Neural cell (in vitro differentiated cells): ENCODE data around the gene MORC3. TPM values are rescaled to one million over a fixed set of nuclear protein-coding genes. Genes with fewer than 3 reads are reported as not detected.

Source experiments
- H2AFZ ChIP-seq: fragments of 200-600, 300-800 bp; sonication (generic), shearing (Covaris generic); 2 replicates; pipeline ENCODE4 v1.6.0; 2014; ENCODE audit warnings: low read depth, mild to moderate bottlenecking, antibody characterized with exemption, low read length, moderate library complexity
- H3F3A ChIP-seq: fragments of 200-600 bp; shearing (Covaris generic); 2 replicates; pipeline ENCODE4 v1.6.1; 2016; ENCODE audit warnings: mild to moderate bottlenecking, moderate library complexity, mixed read lengths, antibody characterized with exemption, low read length; ENCODE audit not compliant: insufficient read depth, poor library complexity, severe bottlenecking
- H3K27ac ChIP-seq: fragments of 200-600, 300-800 bp; sonication (generic), shearing (Covaris generic); 2 replicates; pipeline ENCODE4 v1.5.1; 2014; ENCODE audit warnings: mild to moderate bottlenecking, low read length, moderate library complexity
- H3K27me3 ChIP-seq: fragments of 300-800, 200-600 bp; sonication (generic), shearing (Covaris generic); 2 replicates; pipeline ENCODE4 v1.6.0; 2014; ENCODE audit warnings: mild to moderate bottlenecking, low read depth, low read length, moderate library complexity; ENCODE audit not compliant: insufficient read depth
- H3K36me3 ChIP-seq: fragments of 300-800, 200-600 bp; sonication (generic), shearing (Covaris generic); 2 replicates; pipeline ENCODE4 v1.5.1; 2014; ENCODE audit warnings: mild to moderate bottlenecking, antibody characterized with exemption, low read length, moderate library complexity; ENCODE audit not compliant: insufficient read depth
- H3K4me2 ChIP-seq: fragments of 300-800, 200-600 bp; sonication (generic), shearing (Covaris generic); 2 replicates; pipeline ENCODE4 v1.6.0; 2014; ENCODE audit warnings: mild to moderate bottlenecking, low read length
- H3K4me3 ChIP-seq: fragments of 300-800, 200-600 bp; sonication (generic), shearing (Covaris generic); 2 replicates; pipeline ENCODE4 v1.5.1; 2014; ENCODE audit warnings: mild to moderate bottlenecking, low read length, moderate library complexity
- H3K79me2 ChIP-seq: fragments of 200-600 bp; shearing (Covaris generic); replicated peaks from 2 replicates; pipeline ENCODE4 v1.6.0; 2014; ENCODE audit warnings: mild to moderate bottlenecking, low read length, moderate library complexity; ENCODE audit not compliant: insufficient read depth
- H3K9ac ChIP-seq: fragments of 300-800, 200-600 bp; sonication (generic), shearing (Covaris generic); 2 replicates; pipeline ENCODE4 v1.6.1; 2016; ENCODE audit warnings: mild to moderate bottlenecking, low read length, mixed read lengths
- H3K9me2 ChIP-seq: fragments of 200-600 bp; shearing (Covaris generic); 2 replicates; pipeline ENCODE4 v1.6.1; 2016; ENCODE audit warnings: mild to moderate bottlenecking, low read length, mixed read lengths; ENCODE audit not compliant: insufficient read depth
- H3K9me3 ChIP-seq: fragments of 200-600, 300-800 bp; sonication (generic), shearing (Covaris generic); 2 replicates; pipeline ENCODE4 v1.6.1; 2016; ENCODE audit warnings: mild to moderate bottlenecking, mixed run types, low read length, moderate library complexity, mixed read lengths
- H4K20me1 ChIP-seq: fragments of 200-600 bp; shearing (Covaris generic); 2 replicates; pipeline ENCODE4 v1.6.1; 2016; ENCODE audit warnings: mild to moderate bottlenecking, mixed run types; ENCODE audit not compliant: insufficient read depth
- EP300 ChIP-seq: fragments of 450-650 bp; conservative IDR thresholded peaks from 2 replicates; pipeline ENCODE4 v1.6.1; 2014; ENCODE audit warnings: antibody characterized with exemption, mild to moderate bottlenecking, moderate library complexity; ENCODE audit not compliant: poor library complexity, severe bottlenecking
- EZH2 ChIP-seq: fragments of 200-600, 300-800 bp; shearing (Covaris generic), sonication (generic); IDR thresholded peaks from 2 replicates; pipeline ENCODE4 v1.6.1; 2014; ENCODE audit warnings: antibody characterized with exemption, low read length, borderline replicate concordance, mild to moderate bottlenecking; ENCODE audit not compliant: insufficient read depth, poor library complexity, severe bottlenecking
- MXI1 ChIP-seq: fragments of 450-650 bp; conservative IDR thresholded peaks from 2 replicates; pipeline ENCODE4 v1.6.1; 2014; ENCODE audit warnings: antibody characterized with exemption, mild to moderate bottlenecking; ENCODE audit not compliant: poor library complexity, severe bottlenecking
- POLR2AphosphoS5 ChIP-seq: IDR thresholded peaks from 2 replicates; pipeline ENCODE4 v1.6.1; 2012
- RAD21 ChIP-seq: fragments of 450-650 bp; conservative IDR thresholded peaks from 2 replicates; pipeline ENCODE4 v1.6.1; 2014; ENCODE audit warnings: antibody characterized with exemption, mild to moderate bottlenecking, moderate library complexity
- SMC3 ChIP-seq: fragments of 450-650 bp; conservative IDR thresholded peaks from 2 replicates; pipeline ENCODE4 v1.6.1; 2014; ENCODE audit warnings: antibody characterized with exemption, mild to moderate bottlenecking, moderate library complexity; ENCODE audit not compliant: poor library complexity
- TAF1 ChIP-seq: IDR thresholded peaks from 2 replicates; pipeline ENCODE4 v1.6.1; 2012; ENCODE audit warnings: low read depth
- polyA plus RNA-seq: library from polyadenylated mRNA; depleted of rRNA; stranded (reverse); fragments of >200 nt; gene quantifications from 2 replicates; pipeline ENCODE4 v1.2.3, GENCODE V29; 2014
- TF ChIP-seq, protein P1 (sequence below): IDR thresholded peaks from 2 replicates; pipeline ENCODE4 v1.6.1; 2012; ENCODE audit warnings: borderline replicate concordance
- TF ChIP-seq, protein P2 (sequence below): fragments of 450-650 bp; IDR thresholded peaks from 2 replicates; pipeline ENCODE4 v1.5.1; 2014; ENCODE audit warnings: antibody characterized with exemption, mild to moderate bottlenecking, moderate library complexity; ENCODE audit not compliant: poor library complexity, severe bottlenecking

MORC3 gene
- polyA plus RNA-seq, 1 donor from 2014 or later, result 65.4 TPM

DNA sequence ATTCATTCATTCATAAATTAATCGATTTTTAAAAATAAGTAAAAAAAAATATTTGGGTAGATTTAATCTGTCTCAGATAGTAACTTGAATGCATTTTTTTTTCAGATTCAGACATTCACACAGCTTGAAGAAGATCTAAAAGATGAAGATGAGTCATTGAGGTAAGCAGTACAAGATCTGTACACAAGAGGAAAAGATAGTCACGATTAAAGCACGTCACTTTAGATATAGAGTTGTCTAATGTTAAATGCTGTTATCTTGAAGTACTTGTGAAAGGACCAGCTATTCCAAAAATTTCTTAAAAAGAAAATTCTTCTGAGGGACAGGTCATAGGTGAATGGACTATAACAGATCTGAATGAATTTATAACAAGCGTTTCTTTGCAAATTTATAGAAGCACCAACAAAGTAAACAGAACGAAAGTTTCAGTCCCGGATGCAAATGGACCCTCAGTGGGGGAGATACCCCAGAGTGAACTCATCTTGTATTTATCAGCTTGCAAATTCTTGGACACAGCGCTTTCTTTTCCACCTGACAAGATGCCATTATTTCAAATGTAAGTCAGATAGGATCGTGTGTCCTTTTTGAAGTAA is 31.2 kb upstream of the MORC3 start:
- Histone ChIP-seq H3F3A (no peaks in the 10 kb centered on the region), H3K9me3 (no peaks in the 10 kb centered on the region), H3K9me2 (no peaks in the 10 kb centered on the region), H3K9ac (no peak overlapping the region), H3K27ac (no peak overlapping the region), H3K79me2 (no peaks in the 10 kb centered on the region), H3K4me2 (no peak overlapping the region), H3K27me3 (no peaks in the 10 kb centered on the region), H3K36me3 (peaks cover 8% of the 10 kb centered on the region), H2AFZ (no peak overlapping the region), H3K4me3 (no peak overlapping the region), H4K20me1 (no peaks in the 10 kb centered on the region)
- TF ChIP-seq SMC3, result no peak
- no peak for TF ChIP-seq RAD21
- no peak for TF ChIP-seq EZH2
- no peak for TF ChIP-seq EP300

GRCh38 chr21:36291509-36291908 is 28.5 kb upstream of the MORC3 start:
- Histone ChIP-seq H3K27me3 (no peaks in the 10 kb centered on the region), H3K4me2 (no peak overlapping the region), H3K27ac (no peak overlapping the region), H3K79me2 (no peaks in the 10 kb centered on the region), H3K9ac (no peak overlapping the region), H3F3A (no peaks in the 10 kb centered on the region), H3K36me3 (peaks cover 8% of the 10 kb centered on the region), H3K9me2 (no peaks in the 10 kb centered on the region), H3K9me3 (no peaks in the 10 kb centered on the region), H2AFZ (no peak overlapping the region), H3K4me3 (no peak overlapping the region), H4K20me1 (no peaks in the 10 kb centered on the region)
- no peak for TF ChIP-seq SMC3
- TF ChIP-seq, protein P1, sequence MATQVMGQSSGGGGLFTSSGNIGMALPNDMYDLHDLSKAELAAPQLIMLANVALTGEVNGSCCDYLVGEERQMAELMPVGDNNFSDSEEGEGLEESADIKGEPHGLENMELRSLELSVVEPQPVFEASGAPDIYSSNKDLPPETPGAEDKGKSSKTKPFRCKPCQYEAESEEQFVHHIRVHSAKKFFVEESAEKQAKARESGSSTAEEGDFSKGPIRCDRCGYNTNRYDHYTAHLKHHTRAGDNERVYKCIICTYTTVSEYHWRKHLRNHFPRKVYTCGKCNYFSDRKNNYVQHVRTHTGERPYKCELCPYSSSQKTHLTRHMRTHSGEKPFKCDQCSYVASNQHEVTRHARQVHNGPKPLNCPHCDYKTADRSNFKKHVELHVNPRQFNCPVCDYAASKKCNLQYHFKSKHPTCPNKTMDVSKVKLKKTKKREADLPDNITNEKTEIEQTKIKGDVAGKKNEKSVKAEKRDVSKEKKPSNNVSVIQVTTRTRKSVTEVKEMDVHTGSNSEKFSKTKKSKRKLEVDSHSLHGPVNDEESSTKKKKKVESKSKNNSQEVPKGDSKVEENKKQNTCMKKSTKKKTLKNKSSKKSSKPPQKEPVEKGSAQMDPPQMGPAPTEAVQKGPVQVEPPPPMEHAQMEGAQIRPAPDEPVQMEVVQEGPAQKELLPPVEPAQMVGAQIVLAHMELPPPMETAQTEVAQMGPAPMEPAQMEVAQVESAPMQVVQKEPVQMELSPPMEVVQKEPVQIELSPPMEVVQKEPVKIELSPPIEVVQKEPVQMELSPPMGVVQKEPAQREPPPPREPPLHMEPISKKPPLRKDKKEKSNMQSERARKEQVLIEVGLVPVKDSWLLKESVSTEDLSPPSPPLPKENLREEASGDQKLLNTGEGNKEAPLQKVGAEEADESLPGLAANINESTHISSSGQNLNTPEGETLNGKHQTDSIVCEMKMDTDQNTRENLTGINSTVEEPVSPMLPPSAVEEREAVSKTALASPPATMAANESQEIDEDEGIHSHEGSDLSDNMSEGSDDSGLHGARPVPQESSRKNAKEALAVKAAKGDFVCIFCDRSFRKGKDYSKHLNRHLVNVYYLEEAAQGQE, result no peak
- TF ChIP-seq EZH2, result no peak
- TF ChIP-seq, protein P2, sequence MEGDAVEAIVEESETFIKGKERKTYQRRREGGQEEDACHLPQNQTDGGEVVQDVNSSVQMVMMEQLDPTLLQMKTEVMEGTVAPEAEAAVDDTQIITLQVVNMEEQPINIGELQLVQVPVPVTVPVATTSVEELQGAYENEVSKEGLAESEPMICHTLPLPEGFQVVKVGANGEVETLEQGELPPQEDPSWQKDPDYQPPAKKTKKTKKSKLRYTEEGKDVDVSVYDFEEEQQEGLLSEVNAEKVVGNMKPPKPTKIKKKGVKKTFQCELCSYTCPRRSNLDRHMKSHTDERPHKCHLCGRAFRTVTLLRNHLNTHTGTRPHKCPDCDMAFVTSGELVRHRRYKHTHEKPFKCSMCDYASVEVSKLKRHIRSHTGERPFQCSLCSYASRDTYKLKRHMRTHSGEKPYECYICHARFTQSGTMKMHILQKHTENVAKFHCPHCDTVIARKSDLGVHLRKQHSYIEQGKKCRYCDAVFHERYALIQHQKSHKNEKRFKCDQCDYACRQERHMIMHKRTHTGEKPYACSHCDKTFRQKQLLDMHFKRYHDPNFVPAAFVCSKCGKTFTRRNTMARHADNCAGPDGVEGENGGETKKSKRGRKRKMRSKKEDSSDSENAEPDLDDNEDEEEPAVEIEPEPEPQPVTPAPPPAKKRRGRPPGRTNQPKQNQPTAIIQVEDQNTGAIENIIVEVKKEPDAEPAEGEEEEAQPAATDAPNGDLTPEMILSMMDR, result no peak
- TF ChIP-seq POLR2AphosphoS5, result no peak
- TF ChIP-seq MXI1, result no peak
- TF ChIP-seq TAF1, result no peak
- no peak for TF ChIP-seq RAD21
